ENCODE measurements around the gene MSANTD3.

- TF ChIP-seq CTCF (conservative IDR thresholded peaks at IDR 0.05; ENCODE audit: low read depth, low read length) (no peak), EZH2 (IDR thresholded peaks at IDR 0.05; ENCODE audit: borderline replicate concordance, low read depth, low read length, poor library complexity, severe bottlenecking) (no peak)
Observed at GRCh38 chr9:100417815-100418214, 9.1 kb upstream of the MSANTD3 start.

Data from A673 (cell line).